Astrocyte (in vitro differentiated cells and primary cell): ENCODE results near the gene ADCY5. TPM values are rescaled to one million over a fixed set of nuclear protein-coding genes. Genes with fewer than 3 reads are reported as not detected.

ENCODE experiments used
- DNase-seq: peaks from one replicate; pipeline ENCODE4 v3.0.0-alpha.2; 2010; ENCODE audit warnings: low read depth
- FAIRE-seq: peaks from 2 replicates; lab custom pipeline; 2011; peaks lifted over from hg19 to GRCh38; lab: Jason Lieb, UNC
- H2AFZ ChIP-seq: 2 replicates; pipeline ENCODE4 v1.6.0; 2012; ENCODE audit warnings: low read depth, low read length, inconsistent platforms
- H3K27ac ChIP-seq: 2 replicates; pipeline ENCODE4 v1.5.1; 2011; ENCODE audit warnings: low read depth, low read length, inconsistent platforms
- H3K27me3 ChIP-seq: 2 replicates; pipeline ENCODE4 v1.6.0; 2011; ENCODE audit warnings: low read length, inconsistent platforms; ENCODE audit not compliant: insufficient read depth
- H3K36me3 ChIP-seq: 2 replicates; pipeline ENCODE4 v1.5.1; 2011; ENCODE audit warnings: low read length, inconsistent platforms; ENCODE audit not compliant: insufficient read depth
- H3K4me1 ChIP-seq: 2 replicates; pipeline ENCODE4 v1.5.1; 2011; ENCODE audit warnings: low read length, inconsistent platforms; ENCODE audit not compliant: insufficient read depth
- H3K4me2 ChIP-seq: 2 replicates; pipeline ENCODE4 v1.6.0; 2012; ENCODE audit warnings: low read length, inconsistent platforms
- H3K4me3 ChIP-seq: 2 replicates; pipeline ENCODE4 v1.5.1; 2011; ENCODE audit warnings: low read depth, mild to moderate bottlenecking, low read length, inconsistent platforms; ENCODE audit not compliant: insufficient read depth
- H3K79me2 ChIP-seq: 2 replicates; pipeline ENCODE4 v1.6.0; 2012; ENCODE audit warnings: mild to moderate bottlenecking, low read length, inconsistent platforms; ENCODE audit not compliant: insufficient read depth
- H3K9ac ChIP-seq: 2 replicates; pipeline ENCODE4 v1.6.0; 2012; ENCODE audit warnings: mild to moderate bottlenecking, low read length, inconsistent platforms
- H3K9me3 ChIP-seq: 2 replicates; pipeline ENCODE4 v1.5.1; 2012; ENCODE audit warnings: low read depth, mild to moderate bottlenecking, low read length, inconsistent platforms; ENCODE audit not compliant: insufficient read depth
- H4K20me1 ChIP-seq: 2 replicates; pipeline ENCODE4 v1.6.0; 2012; ENCODE audit warnings: low read length, inconsistent platforms; ENCODE audit not compliant: insufficient read depth
- H3K27ac Mint-ChIP-seq: one replicate; pipeline ENCODE4 v1.8.0; 2021; ENCODE audit warnings: mild to moderate bottlenecking, mixed read lengths; ENCODE audit not compliant: unreplicated experiment
- H3K27me3 Mint-ChIP-seq: one replicate; pipeline ENCODE4 v1.8.0; 2021; ENCODE audit warnings: low read depth, mixed read lengths; ENCODE audit not compliant: unreplicated experiment
- H3K36me3 Mint-ChIP-seq: one replicate; pipeline ENCODE4 v1.8.0; 2021; ENCODE audit warnings: low read depth, mixed read lengths; ENCODE audit not compliant: unreplicated experiment
- H3K4me1 Mint-ChIP-seq: one replicate; pipeline ENCODE4 v1.8.0; 2021; ENCODE audit warnings: low read depth, mixed read lengths; ENCODE audit not compliant: unreplicated experiment
- H3K4me3 Mint-ChIP-seq: one replicate; pipeline ENCODE4 v1.8.0; 2021; ENCODE audit warnings: mild to moderate bottlenecking, moderate library complexity, mixed read lengths; ENCODE audit not compliant: unreplicated experiment
- H3K9me3 Mint-ChIP-seq: one replicate; pipeline ENCODE4 v1.8.0; 2021; ENCODE audit warnings: mild to moderate bottlenecking, mixed read lengths; ENCODE audit not compliant: unreplicated experiment
- CTCF ChIP-seq: IDR thresholded peaks from 2 replicates; pipeline ENCODE4 v1.5.1; 2011; ENCODE audit warnings: low read depth, mild to moderate bottlenecking, inconsistent platforms, low read length, moderate library complexity; ENCODE audit not compliant: insufficient read depth
- EZH2 ChIP-seq: IDR thresholded peaks from 2 replicates; pipeline ENCODE4 v1.6.1; 2012; ENCODE audit warnings: mild to moderate bottlenecking, low read length, inconsistent platforms; ENCODE audit not compliant: insufficient read depth
- total RNA-seq: library from RNA; stranded (reverse); gene quantifications from 2 replicates; pipeline ENCODE4 v1.2.1, GENCODE V29; 2021

Gene ADCY5
- total RNA-seq, 1 donor from 2014 or later = 1.2 TPM

DNA sequence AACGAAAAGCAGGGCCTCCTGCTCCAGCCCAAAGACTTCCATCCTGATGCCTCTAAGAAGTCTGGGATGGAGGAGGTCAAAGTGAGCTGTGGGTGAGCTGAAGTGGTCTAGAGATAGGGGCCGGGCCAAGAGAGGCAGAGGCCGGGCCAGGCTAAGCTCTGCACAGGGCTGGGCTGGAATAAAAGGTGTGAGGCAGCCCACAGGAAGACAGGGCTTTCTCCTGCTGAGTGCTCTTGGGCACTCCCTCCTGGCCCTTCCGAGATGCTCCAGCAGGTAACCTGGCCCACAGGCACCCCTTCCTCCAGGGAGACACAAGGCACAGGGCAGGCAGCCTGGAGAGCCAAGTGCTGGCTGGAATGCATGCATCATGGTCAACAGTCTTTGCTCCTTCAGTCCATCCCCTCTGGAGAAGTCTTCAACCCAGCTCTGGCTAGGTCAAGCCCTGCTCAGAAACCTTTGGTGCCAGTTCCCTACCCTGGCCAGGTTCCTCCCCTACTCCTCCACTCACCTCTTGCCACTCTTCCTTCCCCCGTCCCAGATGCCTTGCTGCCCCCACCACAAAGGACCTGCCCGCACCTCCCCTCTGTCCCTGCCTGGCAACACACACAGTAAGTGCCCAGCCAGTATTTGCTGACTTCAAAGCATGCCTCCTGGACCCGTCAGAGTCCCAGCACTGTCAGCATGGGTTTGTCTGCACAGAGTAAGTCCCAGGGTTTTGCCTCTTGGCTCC lies 153.6 kb downstream of the ADCY5 start:
- no peaks in the 10 kb centered on the region for H3K9me3 ChIP-seq
- no peak for DNase-seq
- peaks cover 2% of the 10 kb centered on the region for H3K27me3 ChIP-seq
- FAIRE-seq = no peak
- no peaks in the 10 kb centered on the region for H3K79me2 ChIP-seq
- H3K9ac ChIP-seq = no peak overlapping the region
- H3K27ac ChIP-seq = no peak overlapping the region
- no peak overlapping the region for H3K4me3 Mint-ChIP-seq
- H3K36me3 ChIP-seq = no peaks in the 10 kb centered on the region
- peaks cover 2% of the 10 kb centered on the region for H3K4me1 Mint-ChIP-seq
- no peak overlapping the region for H3K27ac Mint-ChIP-seq
- TF ChIP-seq EZH2 = no peak
- no peak for TF ChIP-seq CTCF
- H3K27me3 Mint-ChIP-seq = peaks cover 48% of the 10 kb centered on the region
- H4K20me1 ChIP-seq = no peaks in the 10 kb centered on the region
- H3K4me1 ChIP-seq = no peaks in the 10 kb centered on the region
- H2AFZ ChIP-seq = no peak overlapping the region
- no peak overlapping the region for H3K4me3 ChIP-seq
- peaks cover 3% of the 10 kb centered on the region for H3K36me3 Mint-ChIP-seq
- no peak overlapping the region for H3K4me2 ChIP-seq
- H3K9me3 Mint-ChIP-seq = peaks cover 13% of the 10 kb centered on the region

GRCh38 chr3:123294296-123294938 lies 154.5 kb downstream of the ADCY5 start:
- no peak overlapping the region for H3K27ac Mint-ChIP-seq
- Histone ChIP-seq H2AFZ (no peak overlapping the region), H3K4me2 (no peak overlapping the region), H3K9me3 (no peaks in the 10 kb centered on the region), H3K79me2 (no peaks in the 10 kb centered on the region), H3K27ac (no peak overlapping the region), H3K36me3 (no peaks in the 10 kb centered on the region), H3K27me3 (peaks cover 2% of the 10 kb centered on the region), H3K4me1 (no peaks in the 10 kb centered on the region), H3K9ac (no peak overlapping the region), H4K20me1 (no peaks in the 10 kb centered on the region), H3K4me3 (no peak overlapping the region)
- H3K9me3 Mint-ChIP-seq = peaks cover 13% of the 10 kb centered on the region
- H3K27me3 Mint-ChIP-seq = peaks cover 48% of the 10 kb centered on the region
- H3K4me3 Mint-ChIP-seq = no peak overlapping the region
- peaks cover 2% of the 10 kb centered on the region for H3K4me1 Mint-ChIP-seq
- H3K36me3 Mint-ChIP-seq = peaks cover 3% of the 10 kb centered on the region
- TF ChIP-seq EZH2 = no peak
- no peak for TF ChIP-seq CTCF
- DNase-seq = no peak
- no peak for FAIRE-seq
